NCI-H1694 (cell line): ENCODE results near the gene DDX24.
"Not testable (repeated sequence)": the region's sequence is repeated elsewhere in the genome, so short reads cannot be mapped to it uniquely, and the experiment has no call there.

Experiments used
- DNase-seq: peaks from one replicate; lab custom pipeline; 2025; lab: John Stamatoyannopoulos, UW

The DDX24 gene

DNA sequence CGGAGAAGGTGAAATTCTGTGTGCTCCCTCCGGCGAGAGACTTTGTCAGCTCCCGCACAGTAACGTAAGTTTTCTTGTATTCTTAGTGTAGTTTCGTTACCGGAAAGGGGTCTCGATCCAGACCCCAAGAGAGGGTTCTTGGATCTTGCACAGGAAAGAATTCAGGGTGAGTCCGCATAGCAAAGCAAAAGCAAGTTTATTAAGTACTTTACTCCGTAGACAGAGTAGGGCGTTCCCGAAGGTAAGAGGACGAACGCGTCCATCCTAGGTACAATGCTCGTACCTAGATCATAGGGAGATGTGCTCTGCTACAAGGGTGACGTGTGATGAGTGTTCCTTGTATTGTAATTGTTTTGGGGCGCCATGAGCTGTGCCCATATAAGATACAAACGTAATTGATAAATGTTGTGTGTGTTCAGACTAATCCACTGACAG, 401 bp upstream of the DDX24 start:
- no peak for DNase-seq

DNA sequence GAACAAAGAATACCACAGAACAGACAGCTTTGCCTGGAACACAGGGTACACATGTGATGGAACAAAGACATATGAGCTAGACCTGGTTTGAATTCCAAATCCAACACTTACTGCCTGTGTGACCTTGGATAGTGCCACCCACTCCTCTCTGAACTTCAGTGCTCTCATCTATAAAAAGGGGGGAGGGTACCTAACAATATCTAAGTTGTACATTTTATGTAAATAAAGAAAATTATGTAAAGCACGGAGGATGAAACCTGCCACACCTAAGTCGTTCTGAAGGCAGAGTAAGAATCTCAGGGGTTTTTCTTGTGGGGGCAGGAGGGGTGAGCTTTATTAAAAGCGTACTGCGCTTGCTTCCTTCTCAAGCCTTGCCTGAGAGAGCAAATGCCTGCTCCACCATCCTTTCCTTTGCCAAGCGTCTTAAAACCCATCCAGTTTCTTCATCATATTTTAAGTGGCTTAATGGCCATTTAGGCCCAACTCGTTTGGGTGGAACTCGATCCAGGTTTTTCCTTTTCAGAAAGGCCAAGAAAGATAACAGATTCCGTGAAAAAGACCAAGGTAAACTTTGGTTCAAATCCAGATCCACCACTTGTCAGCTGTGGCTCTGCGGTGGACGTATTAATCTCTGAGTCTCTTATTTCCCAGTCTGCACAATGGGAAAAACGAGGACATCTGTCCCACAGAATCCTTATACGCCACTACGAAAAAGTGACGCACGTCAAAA, 946 bp downstream of the DDX24 start:
- peak; percentile 56 for DNase-seq

DNA sequence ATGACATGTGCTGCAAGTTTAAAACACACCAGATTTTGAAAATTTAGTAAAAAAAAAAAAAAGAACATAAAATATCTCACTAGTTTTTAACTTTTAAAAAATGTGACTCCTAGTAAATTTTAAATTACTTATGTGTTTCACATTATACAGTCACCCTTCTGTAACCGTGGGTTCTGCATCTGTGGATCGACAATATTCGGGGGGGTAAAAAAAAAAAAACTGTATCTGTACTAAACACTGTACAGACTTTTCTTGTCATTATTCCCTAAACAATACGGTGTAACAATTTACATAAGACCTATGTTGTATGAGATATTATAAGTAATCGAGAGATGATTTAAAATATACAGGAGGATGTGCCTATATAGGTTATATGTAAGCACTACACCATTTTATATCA, 3.2 kb downstream of the DDX24 start:
- DNase-seq: no peak

DNA sequence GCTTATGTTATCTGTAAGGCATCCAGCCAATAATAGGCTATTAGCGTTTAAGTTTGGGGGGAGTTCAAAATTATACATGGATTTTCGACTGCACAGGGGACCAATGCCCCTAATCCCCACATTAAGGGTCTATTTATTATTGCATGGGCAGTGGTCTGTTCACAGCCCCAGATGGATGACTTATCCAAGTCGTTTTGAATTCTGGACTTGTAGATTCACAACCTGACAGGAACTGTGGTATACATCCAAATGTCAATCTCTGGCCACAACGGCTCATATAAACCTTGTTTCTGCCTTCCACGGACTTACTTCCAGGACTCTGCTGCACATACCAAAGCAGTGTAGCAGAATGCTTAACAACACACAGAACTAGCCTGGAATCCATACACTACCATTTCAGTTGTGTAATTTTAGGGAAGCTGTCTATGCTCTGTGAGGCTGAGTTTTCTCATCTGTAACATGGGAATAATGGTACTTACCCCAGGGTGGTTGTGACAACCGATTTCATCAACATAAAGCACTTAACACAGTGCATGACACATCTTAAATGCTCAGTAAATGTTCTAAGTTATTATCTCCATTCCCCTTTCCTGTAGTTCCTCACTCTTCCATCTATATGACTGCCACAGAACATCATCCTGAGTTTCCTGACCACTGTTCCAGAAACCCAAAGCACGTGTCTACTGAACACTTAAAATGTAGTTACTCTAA, 3.7 kb downstream of the DDX24 start:
- DNase-seq: no peak

DNA sequence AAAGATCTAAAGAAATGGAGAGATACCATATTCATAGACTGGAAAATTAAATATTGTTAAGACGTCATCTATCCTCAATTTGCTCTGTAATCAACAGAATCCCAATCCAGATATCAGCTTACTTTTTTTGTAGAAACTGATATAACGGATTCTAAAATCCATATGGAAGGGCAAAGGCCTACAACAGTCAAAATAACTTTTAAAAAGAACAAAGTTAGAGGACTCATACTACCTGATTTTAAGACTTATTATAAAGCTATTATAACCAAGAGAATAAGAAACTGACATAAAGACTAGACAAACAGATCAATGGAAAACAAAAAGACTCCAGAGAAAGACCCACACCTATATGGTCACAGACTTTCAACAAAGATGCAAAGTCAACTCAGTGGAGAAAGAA, 6.0 kb downstream of the DDX24 start:
- DNase-seq: no peak

DNA sequence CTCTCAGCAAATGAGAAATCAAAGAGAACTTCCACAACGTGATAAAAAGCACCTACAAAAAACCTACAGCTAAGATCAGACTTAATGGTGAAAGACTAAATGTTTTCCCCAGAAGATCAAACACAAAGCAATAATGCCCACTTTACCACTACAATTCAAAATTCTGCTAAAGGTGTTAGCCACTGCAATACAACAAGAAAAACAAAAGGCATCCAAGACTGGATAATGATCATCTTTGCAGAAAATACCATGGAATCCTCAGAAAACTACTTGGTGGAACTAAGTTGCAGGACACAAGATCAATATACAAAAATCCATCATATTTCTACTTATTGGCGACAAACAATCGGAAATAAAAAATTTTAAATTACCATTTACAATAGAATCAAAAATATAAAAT, 6.5 kb downstream of the DDX24 start:
- DNase-seq: no peak

DNA sequence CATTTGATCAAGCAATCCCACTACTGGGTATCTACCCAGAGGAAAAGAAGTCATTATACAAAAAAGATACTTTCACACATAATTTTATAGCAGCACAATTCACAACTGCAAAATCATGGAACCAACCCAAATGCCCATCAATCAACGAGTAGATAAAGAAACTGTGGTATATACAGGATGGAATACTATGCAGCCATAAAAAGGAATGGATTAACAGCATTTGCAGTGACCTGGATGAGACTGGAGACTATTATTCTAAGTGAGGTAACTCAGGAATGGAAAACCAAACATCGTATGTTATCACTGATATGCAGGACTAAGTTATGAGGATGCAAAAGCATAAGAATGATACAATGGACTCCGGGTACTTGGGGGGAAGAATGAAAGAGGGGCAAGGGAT, 8.9 kb downstream of the DDX24 start:
- DNase-seq: not testable (repeated sequence)

DNA sequence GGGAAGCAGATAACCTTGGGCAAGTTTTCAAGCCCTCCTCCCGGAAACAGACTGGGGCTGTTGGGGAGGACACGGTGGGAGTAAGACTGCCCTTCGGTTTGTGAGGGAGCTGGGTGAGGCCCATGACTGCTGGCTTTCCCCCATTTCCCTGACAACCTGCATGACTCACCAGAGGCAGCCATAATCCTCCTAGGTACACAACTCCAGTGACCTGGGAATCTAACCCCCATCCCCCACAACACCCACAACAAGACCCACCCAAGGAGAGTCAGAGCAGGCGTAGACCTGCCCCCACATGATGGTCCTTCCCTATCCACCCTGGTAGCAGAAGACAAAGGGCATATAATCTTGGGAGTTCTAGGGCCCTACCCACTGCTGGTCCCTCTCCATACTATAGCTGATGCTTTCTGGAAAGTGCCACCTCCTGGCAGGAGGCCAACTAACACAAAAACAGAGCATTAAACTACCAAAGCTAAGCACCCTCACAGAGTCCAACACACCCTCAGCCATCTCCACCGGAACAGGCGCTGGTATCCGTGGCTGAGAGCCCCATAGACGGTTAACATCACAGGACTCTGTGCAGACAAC, 14.8 kb downstream of the DDX24 start:
- DNase-seq: no peak

DNA sequence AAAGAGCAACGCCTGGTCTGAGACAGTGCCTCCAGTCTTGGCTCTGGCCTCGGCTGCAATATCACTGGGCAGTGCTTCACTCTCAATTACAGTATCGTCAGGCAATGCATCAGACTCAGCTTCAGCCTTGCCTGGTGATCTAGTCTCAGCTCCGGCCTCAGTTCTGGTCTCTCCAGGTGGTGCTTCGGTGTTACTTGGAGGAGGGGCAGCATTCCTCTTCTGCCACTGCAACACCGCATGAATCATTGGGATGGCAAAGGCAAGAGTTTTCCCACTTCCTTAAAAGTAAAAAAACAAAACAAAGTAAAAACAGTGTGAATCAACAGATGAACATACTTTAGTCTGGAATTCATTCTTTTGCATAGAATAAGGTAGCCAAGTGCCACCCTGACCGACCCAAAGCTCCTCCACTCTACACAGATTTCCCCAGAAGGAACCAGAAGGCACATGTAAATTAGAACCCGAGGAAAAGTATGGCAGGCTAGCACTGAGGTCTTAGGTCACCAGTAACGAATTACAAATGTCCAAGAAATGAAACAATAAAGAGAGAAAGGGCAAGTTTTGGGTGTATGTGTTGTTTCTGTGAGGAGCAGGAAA, 18.6 kb downstream of the DDX24 start:
- DNase-seq: no peak

DNA sequence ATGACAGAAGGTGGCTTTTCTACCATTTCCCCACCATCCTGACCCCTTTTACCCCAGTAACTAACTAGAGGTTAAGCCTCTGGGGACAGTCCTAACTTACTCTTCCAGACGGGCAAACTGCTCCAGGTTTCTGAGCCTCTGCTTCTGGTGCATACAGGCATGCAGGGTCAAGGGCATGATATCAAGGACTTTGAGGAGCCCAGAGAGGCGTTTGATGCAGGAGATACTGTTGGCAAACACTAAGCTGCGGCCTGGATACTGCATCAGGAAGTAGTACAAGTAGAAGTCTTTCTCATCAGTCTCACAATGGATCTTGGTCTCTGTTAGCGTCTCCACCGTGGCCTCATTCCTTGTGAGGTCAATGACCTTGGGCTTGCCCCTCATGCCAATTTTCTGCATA, 21.0 kb downstream of the DDX24 start:
- DNase-seq: no peak

DNA sequence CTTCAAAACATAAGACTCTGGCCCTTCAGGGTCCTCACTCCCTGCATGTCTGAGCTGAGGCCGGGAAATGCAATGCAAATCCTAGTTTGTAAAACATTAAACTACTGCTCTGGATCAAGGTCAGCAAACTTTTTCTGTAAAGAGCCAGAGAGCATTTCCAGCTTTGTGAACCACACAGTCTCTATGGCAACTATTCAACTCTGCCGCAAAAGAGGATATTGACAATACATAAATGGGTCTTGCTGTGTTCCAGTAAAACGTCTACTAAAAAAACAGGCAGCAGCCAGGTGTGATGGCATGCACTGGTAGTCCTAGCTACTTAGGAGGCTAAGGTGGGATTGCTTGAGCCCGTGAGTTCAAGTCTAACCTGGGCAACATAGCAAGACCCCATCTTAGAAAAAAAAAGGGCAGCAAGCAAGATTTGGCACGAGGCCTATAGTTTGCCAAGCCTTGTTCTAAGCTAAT, 22.3 kb downstream of the DDX24 start:
- no peak for DNase-seq

DNA sequence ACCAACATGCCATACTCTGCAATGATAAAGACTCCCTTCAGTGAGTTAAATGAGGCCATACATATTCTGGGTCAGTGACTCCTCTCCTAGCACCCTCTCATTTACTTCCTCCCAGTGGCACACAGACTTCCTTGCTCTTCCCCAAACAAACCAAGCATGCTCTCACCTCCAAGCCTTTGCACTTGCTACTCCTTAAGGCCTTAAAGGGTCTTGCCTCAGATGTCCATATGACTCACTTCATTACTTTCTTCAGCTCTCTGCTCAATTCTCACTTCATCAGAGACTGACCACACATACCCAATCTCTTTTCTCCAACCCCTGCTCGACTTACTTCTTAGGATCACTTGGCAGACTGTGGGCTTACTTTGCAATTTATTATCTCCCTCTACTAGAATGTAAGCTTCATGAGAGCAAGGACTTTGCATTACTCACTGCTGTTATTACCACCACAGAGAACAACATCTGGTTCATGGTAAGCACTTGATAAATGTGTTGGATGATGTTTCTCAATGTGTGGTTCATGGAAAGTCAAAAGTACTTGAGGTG, 22.8 kb downstream of the DDX24 start:
- no peak for DNase-seq

DNA sequence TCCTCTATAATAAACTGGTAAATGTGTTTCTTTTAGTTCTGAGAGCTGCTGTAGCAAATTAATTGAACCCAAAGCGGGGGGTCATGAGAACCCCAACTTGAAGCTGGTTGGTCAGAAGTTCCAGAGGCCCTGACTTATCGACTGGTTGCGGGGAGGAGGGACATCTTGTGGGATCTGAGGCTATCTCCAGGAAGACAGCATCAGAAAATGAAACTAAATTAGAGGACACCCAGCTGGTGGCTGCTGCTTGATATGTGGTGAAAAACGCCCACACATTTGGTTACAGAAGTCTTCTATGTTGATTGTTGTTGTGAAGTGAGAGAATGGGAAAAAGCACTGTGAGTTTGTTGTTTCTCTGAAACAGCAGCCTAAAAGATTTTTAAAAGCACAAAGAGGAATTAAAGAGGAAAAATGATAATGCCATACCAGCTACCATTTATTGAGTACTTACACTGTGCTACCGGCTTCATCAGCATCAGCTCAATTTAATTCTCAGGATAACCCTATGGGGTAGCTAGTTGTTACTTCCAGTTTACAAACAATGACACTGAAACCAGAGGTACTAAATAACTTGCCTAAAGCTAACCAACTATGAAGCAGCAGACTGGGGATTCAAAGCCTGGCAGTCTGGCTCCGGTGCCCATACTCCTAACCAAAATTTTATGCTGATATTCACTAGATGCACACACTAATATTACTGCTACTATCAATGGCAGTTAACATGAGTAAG, 24.3 kb downstream of the DDX24 start:
- no peak for DNase-seq

DNA sequence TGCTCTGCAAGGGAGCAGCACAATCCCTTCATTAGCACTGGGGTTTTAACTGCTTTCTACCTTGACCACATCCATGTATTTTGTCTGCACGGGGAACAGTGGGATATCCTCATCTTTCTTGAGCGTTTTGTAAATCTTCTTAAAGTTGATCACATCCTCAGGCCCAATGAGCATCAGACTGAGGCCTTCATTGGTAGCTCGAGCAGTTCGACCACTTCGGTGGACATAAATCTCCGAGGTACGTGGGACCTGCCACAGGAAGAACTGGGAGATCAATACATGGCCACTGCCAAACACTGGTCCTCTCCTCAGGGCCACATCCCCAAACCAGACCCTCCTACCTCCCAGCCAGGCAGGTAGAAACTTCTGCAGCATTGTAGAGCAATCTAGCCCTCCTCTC, 26.1 kb downstream of the DDX24 start:
- DNase-seq: no peak

DNA sequence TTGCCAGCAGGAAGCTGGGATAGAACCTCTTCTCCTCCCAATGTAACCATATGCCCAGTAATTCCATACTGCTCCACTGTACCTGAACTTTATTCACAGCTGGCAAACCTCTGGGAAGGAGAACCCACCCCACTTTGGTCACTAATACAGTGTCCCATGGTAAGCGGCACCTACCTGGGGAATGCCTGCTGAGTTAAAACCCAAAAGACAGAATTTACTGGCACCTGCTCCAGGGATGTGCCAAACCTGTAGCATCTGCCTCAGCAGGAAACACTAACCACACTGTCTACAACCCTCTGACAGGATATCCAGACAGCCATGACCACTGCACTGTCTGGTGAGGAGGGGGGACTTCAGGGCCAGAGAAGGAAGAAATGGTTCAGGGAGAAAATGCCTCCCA, 26.6 kb downstream of the DDX24 start:
- no peak for DNase-seq

DNA sequence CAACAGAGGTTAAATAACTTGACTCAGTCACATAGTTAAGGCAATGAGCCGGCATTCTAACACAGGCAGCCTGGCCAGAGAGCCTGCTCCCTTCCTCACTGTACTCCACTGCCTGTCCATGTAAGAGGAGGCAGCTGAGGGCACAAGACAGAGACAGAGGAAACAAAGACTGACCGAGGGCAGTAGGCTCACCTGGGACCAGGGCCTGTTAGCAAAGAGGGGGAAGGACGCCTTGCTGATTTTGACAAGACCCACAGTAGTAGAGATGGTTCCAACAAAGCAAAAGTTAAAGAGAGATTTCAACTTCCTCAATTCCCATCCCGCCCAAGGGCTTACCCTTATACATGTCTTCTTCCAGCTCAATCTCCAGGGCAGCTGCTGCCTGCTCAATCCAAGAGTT, 28.3 kb downstream of the DDX24 start:
- no peak for DNase-seq

DNA sequence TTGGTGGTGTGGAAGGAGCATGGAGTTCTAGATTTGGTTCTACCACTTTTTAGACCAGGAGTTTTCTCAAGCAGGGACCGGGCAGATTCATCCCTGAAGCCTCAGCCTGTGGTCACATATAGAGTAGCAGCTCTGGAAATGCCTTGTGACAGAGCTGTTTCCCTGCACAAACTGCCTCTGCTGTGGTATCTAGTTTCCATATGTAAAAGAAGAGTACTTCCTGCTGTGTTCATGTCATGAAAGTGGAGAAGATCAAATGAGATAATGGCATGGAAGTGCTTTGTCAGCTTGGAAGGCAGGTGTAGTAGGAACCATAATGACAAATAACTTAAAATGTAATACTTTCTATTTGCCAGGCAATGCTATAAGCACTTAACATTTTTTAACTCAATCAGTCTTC, 28.8 kb downstream of the DDX24 start:
- no peak for DNase-seq

DNA sequence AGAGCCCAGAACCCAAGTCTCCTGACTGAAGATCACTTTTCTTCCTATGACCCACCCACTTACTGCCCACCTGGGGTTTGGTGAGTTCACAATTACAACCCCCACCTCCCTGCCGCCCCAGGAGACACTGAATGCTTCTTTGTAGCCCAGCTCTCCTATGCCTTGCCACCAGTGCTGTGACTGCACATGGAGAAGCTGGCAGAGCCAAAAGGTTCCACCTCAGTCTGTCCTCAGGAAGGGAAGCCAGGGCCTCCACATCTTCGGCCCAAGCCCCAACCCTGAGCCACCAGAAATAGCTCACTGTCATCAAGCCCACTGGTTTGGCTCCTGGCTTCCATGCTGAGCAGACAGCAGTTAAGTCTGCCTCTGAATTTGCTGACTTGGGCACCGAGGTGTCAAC, 29.2 kb downstream of the DDX24 start:
- no peak for DNase-seq

DNA sequence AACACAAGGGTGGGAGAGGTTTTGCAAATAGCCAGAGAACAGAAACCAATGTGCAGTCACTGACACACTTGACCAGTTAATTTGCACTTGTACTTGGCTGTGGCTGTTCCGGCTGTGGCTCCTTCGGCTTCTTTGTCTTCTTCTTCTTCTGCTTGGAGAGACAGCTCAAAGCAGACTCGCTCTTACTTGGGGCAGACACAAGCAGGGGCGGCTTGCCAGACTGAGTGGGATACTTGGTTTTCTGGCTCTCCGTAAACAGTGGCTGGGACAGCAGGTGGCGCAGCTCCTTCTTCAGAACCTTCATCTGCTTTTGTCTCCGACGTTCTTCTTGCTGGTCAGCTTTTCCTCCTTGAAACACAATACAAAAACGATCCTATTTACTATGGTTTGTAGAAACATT, 29.9 kb downstream of the DDX24 start:
- DNase-seq: no peak

DNA sequence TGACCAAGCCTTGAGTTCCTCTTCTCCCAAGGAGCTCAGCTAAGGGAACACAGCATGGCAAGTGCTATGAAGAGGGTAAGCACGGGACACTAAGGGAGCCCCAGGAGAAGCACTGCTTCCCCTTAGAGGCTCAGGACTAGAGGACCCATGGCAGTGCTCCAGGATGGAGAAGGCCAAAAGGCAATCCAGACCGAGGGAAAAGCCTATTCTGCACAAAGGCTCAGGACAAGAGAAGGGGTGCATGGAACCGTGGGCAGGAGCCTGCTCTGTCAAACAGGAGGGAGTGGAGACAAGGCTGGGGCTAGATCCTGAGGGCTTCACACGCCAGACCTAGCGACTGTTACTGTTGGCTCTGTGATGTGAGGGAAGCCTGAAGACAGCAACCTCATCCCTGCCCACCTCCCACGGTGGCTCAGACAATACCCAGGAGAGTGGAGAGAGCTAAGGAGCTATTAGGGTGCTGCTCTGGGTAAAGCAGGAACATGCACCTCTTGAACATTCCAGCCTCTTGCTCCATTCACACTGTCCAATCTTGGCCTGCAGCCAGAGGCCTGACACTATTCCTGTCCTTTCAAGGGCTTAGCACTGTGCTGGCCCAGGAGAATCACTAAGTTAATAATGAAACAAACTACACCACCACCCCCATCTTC, 30.6 kb downstream of the DDX24 start:
- DNase-seq: no peak

DNA sequence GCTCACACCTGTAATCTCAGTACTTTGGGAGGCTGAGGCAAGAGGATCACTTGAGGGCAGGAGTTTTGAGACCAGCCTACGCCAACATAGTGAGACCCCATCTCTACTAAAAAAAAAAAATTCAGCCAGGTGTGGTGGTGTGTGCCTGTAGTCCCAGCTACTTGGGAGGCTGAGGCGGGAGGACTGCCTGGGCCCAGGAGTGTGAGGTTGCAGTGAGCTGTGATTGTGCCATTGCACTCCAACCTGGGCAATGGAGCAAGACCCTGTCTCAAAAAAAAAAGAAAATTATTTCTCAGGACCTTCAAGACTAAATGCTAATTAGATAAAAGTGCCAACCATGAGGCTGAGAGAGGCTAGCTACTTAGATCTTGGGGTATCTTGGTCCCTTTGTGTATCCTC, 31.4 kb downstream of the DDX24 start:
- DNase-seq: no peak
